HCT116 (cell line): ENCODE results near the gene PLA2G5.

ENCODE experiments used
- EZH2 ChIP-seq: fragments of 200-600 bp; sonication (generic); IDR thresholded peaks from 2 replicates; pipeline ENCODE4 v1.6.1; 2017; ENCODE audit warnings: antibody characterized with exemption, mixed run types
- POLR2A ChIP-seq: IDR thresholded peaks from 2 replicates; pipeline ENCODE4 v1.7.0; 2011; ENCODE audit warnings: borderline replicate concordance; ENCODE audit not compliant: insufficient read depth, insufficient read length; ENCODE audit errors: extremely low read depth
- REST ChIP-seq: IDR thresholded peaks from 2 replicates; pipeline ENCODE4 v1.6.1; 2012; ENCODE audit warnings: low read depth
- SP1 ChIP-seq: IDR thresholded peaks from 2 replicates; pipeline ENCODE4 v1.6.1; 2012; ENCODE audit warnings: low read depth
- ZFX ChIP-seq: fragments of 450-650 bp; IDR thresholded peaks from 2 replicates; pipeline ENCODE4 v1.6.1; 2017
- ZNF274 ChIP-seq: fragments of 200-500 bp; sonication (Bioruptor generic); IDR thresholded peaks from 2 replicates; pipeline ENCODE4 v1.6.1; 2014; ENCODE audit warnings: mild to moderate bottlenecking, low read depth, low read length, inconsistent platforms
- TF ChIP-seq, protein P1 (sequence below), 3 experiments: fragments of 200-600 bp in 1 of 3; sonication (generic) in 1 of 3; IDR thresholded peaks in 2 of 3; conservative IDR thresholded peaks in 1 of 3; 2 replicates each; pipeline ENCODE4 v1.5.1; 2012 to 2017; ENCODE audit warnings: low read depth in 2 of 3, low read length in 2 of 3, antibody characterized with exemption in 1 of 3, borderline replicate concordance in 1 of 3, control low read depth in 1 of 3, mild to moderate bottlenecking in 1 of 3, mixed read lengths in 1 of 3, mixed run types in 1 of 3, moderate library complexity in 1 of 3; ENCODE audit not compliant: insufficient read depth in 1 of 3

- TF ChIP-seq POLR2A (no peak), ZFX (no peak), ZNF274 (no peak), REST (no peak), EZH2 (no peak), SP1 (no peak)
- TF ChIP-seq, protein P1, sequence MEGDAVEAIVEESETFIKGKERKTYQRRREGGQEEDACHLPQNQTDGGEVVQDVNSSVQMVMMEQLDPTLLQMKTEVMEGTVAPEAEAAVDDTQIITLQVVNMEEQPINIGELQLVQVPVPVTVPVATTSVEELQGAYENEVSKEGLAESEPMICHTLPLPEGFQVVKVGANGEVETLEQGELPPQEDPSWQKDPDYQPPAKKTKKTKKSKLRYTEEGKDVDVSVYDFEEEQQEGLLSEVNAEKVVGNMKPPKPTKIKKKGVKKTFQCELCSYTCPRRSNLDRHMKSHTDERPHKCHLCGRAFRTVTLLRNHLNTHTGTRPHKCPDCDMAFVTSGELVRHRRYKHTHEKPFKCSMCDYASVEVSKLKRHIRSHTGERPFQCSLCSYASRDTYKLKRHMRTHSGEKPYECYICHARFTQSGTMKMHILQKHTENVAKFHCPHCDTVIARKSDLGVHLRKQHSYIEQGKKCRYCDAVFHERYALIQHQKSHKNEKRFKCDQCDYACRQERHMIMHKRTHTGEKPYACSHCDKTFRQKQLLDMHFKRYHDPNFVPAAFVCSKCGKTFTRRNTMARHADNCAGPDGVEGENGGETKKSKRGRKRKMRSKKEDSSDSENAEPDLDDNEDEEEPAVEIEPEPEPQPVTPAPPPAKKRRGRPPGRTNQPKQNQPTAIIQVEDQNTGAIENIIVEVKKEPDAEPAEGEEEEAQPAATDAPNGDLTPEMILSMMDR (IDR thresholded peaks at IDR 0.05 in 2 of 3, conservative IDR thresholded peaks at IDR 0.05 in 1 of 3; ENCODE audit: borderline replicate concordance in 1 of 3, insufficient read depth in 1 of 3, low read depth in 2 of 3, low read length in 2 of 3), result no peak
Observed at GRCh38 chr1:20075345-20075744, 5.4 kb downstream of the PLA2G5 start.
